Uterus (tissue), 4 donors: ENCODE results near the gene ILF2. TPM values are rescaled to one million over a fixed set of nuclear protein-coding genes. Genes with fewer than 3 reads are reported as not detected.
A peak's percentile ranks its signal among the peaks of the same experiment; 100 is the strongest.

ENCODE experiments used
- DNase-seq, 2 donors: peaks; one replicate each; pipeline ENCODE4 v3.0.0-alpha.2; 2019 to 2020
- H3K27ac ChIP-seq, 2 donors: fragments of 200-600 bp; sonication (generic); 1 replicate in 1 of 2; 2 replicates in 1 of 2; pipeline ENCODE4 v1.5.1; 2016 to 2018
- H3K27me3 ChIP-seq, 2 donors: fragments of 200-600 bp; sonication (generic); one replicate each; pipeline ENCODE4 v1.5.1; 2018 to 2019; ENCODE audit warnings: control low read depth in 1 of 2
- H3K36me3 ChIP-seq, 2 donors: fragments of 200-600 bp; sonication (generic); one replicate each; pipeline ENCODE4 v1.5.1; 2019; ENCODE audit warnings: control low read depth in 1 of 2
- H3K4me1 ChIP-seq, 2 donors: fragments of 200-600 bp; sonication (generic); one replicate each; pipeline ENCODE4 v1.5.1; 2018 to 2019; ENCODE audit warnings: control low read depth in 1 of 2
- H3K4me3 ChIP-seq, 2 donors: fragments of 200-600 bp; sonication (generic); 1 replicate in 1 of 2; 2 replicates in 1 of 2; pipeline ENCODE4 v1.5.1; 2018 to 2019; ENCODE audit warnings: mild to moderate bottlenecking in 1 of 2
- H3K9me3 ChIP-seq, 2 donors: fragments of 200-600 bp; sonication (generic); one replicate each; pipeline ENCODE4 v1.5.1; 2019; ENCODE audit warnings: control low read depth in 1 of 2
- CTCF ChIP-seq, 4 experiments: fragments of 200-600 bp in 2 of 4; fragments of 450-650 bp in 2 of 4; sonication (generic) in 2 of 4; IDR thresholded peaks; one replicate each; pipeline ENCODE4 v1.5.1; 2016 to 2019; ENCODE audit warnings: antibody characterized with exemption in 4 of 4, mild to moderate bottlenecking in 2 of 4, moderate library complexity in 1 of 4
- POLR2A ChIP-seq, 2 donors: fragments of 450-650 bp; IDR thresholded peaks; one replicate each; pipeline ENCODE4 v1.6.1; 2016; ENCODE audit warnings: antibody characterized with exemption in 2 of 2, mild to moderate bottlenecking in 1 of 2, moderate library complexity in 1 of 2
- intact Hi-C: fragments of 100-400 bp; cut with DNase I; formaldehyde crosslinking; loops from one replicate; pipeline ENCODE4 v1.15.1; 2023; ENCODE audit warnings: low total_unique reads
- total RNA-seq, 4 donors: library from RNA; depleted of rRNA in 3 of 4; stranded (reverse); fragments of >200 nt in 3 of 4; gene quantifications; one replicate each; pipeline versions ENCODE4 v1.1.0 to v1.2.4, GENCODE V29; 2014 to 2023
- donor health status: DM: yes; HTN: yes; CAD: no.

The ILF2 gene
- total RNA-seq, 4 donors from 2014 or later = 82.7 to 252 (median 111) TPM

GRCh38 chr1:153679337-153680119 lies 8.7 kb upstream of the ILF2 start:
- Histone ChIP-seq H3K4me3 (peak overlapping the region; percentile 47 to 69), H3K27ac (peak overlapping the region; percentile 74 to 83), H3K9me3 (no peaks in the 10 kb centered on the region), H3K27me3 (no peaks in the 10 kb centered on the region), H3K4me1 (no peaks in the 10 kb centered on the region), H3K36me3 (no peaks in the 10 kb centered on the region)
- TF ChIP-seq POLR2A (IDR thresholded peaks at IDR 0.05) (no peak), CTCF (IDR thresholded peaks at IDR 0.05) (peak in 3 of 4 experiments; percentile 30 to 38 (median 35))
- DNase-seq = peak in 1 of 2 donors; percentile 40
- intact Hi-C loops = loop anchor here (5.0 to 10.0 kb wide), 2 partner anchors 73 to 305 kb away; partner anchors contain the start of gene RAB13

GRCh38 chr1:153678519-153679336 lies 7.9 kb upstream of the ILF2 start, which contains the start of gene NPR1:
TSS of gene NPR1 (plus strand) at chr1:153678688. CDS start at chr1:153679109, 421 bp downstream.
- Histone ChIP-seq H3K27me3 (no peaks in the 10 kb centered on the region), H3K9me3 (no peaks in the 10 kb centered on the region), H3K4me3 (peak within 1 kb of the TSS; percentile 47 to 69), H3K36me3 (no peaks in the 10 kb centered on the region), H3K27ac (peak within 1 kb of the TSS; percentile 74 to 83), H3K4me1 (no peaks in the 10 kb centered on the region)
- intact Hi-C loops = loop anchor here (10.0 kb wide), 1 partner anchor 306 kb away; the partner anchor contains the start of gene RAB13
- TF ChIP-seq POLR2A (IDR thresholded peaks at IDR 0.05) = no peak
- peak in 1 of 4 experiments; percentile 6 for TF ChIP-seq CTCF (IDR thresholded peaks at IDR 0.05)
- peak; percentile 69 to 83 for DNase-seq

GRCh38 chr1:153677718-153678518 lies 7.1 kb upstream of the ILF2 start:
- Histone ChIP-seq H3K4me1 (no peaks in the 10 kb centered on the region), H3K9me3 (no peaks in the 10 kb centered on the region), H3K27me3 (no peaks in the 10 kb centered on the region), H3K4me3 (peak overlapping the region; percentile 47 to 69), H3K36me3 (no peaks in the 10 kb centered on the region), H3K27ac (peak overlapping the region; percentile 74 to 83)
- peak; percentile 60 to 67 for DNase-seq
- TF ChIP-seq POLR2A (IDR thresholded peaks at IDR 0.05) (no peak), CTCF (IDR thresholded peaks at IDR 0.05) (peak; percentile 84 to 96 (median 86))
- intact Hi-C loops = loop anchor here (2.0 to 10.0 kb wide), 2 partner anchors 93 to 307 kb away; partner anchors contain the start of gene RAB13

- Histone ChIP-seq H3K9me3 (no peaks in the 10 kb centered on the region), H3K27ac (no peak overlapping the region), H3K4me3 (no peak overlapping the region), H3K36me3 (no peaks in the 10 kb centered on the region), H3K4me1 (peaks cover 7 to 9% of the 10 kb centered on the region in 2 donors), H3K27me3 (no peaks in the 10 kb centered on the region)
- intact Hi-C loops = loop anchor here (10.0 kb wide), 1 partner anchor 311 kb away; the partner anchor contains the start of gene RAB13
- no peak for DNase-seq
- TF ChIP-seq POLR2A (IDR thresholded peaks at IDR 0.05) = no peak
- TF ChIP-seq CTCF (IDR thresholded peaks at IDR 0.05) = no peak
Measured at GRCh38 chr1:153673511-153673910, 2.7 kb upstream of the ILF2 start.
